Measurements from ENCODE around the gene GINM1. TPM values are rescaled to one million over a fixed set of nuclear protein-coding genes. Genes with fewer than 3 reads are reported as not detected.

The GINM1 gene, protein sequence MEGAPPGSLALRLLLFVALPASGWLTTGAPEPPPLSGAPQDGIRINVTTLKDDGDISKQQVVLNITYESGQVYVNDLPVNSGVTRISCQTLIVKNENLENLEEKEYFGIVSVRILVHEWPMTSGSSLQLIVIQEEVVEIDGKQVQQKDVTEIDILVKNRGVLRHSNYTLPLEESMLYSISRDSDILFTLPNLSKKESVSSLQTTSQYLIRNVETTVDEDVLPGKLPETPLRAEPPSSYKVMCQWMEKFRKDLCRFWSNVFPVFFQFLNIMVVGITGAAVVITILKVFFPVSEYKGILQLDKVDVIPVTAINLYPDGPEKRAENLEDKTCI
- 10 to 100 TPM in 11 of 12 donors, not detected in 1; 42.4 to 61.5 (median 49.8) TPM for polyA plus RNA-seq (ENCODE audit: insufficient read length in 12 of 12)
- long read RNA-seq, donor 1, transcript GINM1-201 (8 exons, 2,024 nt) = major isoform, 16 of 16 reads
- long read RNA-seq, donor 1, partial matches to known transcripts = 0 of 16 reads
- long read RNA-seq, donor 1, other reads (novel, unspliced or antisense) = 0 of 16 reads
- long read RNA-seq, donor 2, transcript GINM1-201 (8 exons, 2,024 nt) = major isoform, 26 of 26 reads
- long read RNA-seq, donor 2, partial matches to known transcripts = 0 of 26 reads
- long read RNA-seq, donor 2, other reads (novel, unspliced or antisense) = 0 of 26 reads
- long read RNA-seq, donor 3, partial matches to known transcripts = 0 of 3 reads
- long read RNA-seq, donor 3, other reads (novel, unspliced or antisense) = 0 of 3 reads
- long read RNA-seq, donor 4, transcript GINM1-201 (8 exons, 2,024 nt) = major isoform, 7 of 7 reads
- long read RNA-seq, donor 4, partial matches to known transcripts = 0 of 7 reads
- long read RNA-seq, donor 4, other reads (novel, unspliced or antisense) = 0 of 7 reads
- long read RNA-seq, donor 5, transcript GINM1-201 (8 exons, 2,024 nt) = major isoform, 20 of 131 reads
- long read RNA-seq, donor 5, partial matches to known transcripts = 96 of 131 reads
- long read RNA-seq, donor 5, other reads (novel, unspliced or antisense) = 15 of 131 reads
- long read RNA-seq, donor 6, transcript GINM1-201 (8 exons, 2,024 nt) = major isoform, 8 of 8 reads
- long read RNA-seq, donor 6, partial matches to known transcripts = 0 of 8 reads
- long read RNA-seq, donor 6, other reads (novel, unspliced or antisense) = 0 of 8 reads
- long read RNA-seq, donor 7, transcript GINM1-201 (8 exons, 2,024 nt) = major isoform, 8 of 8 reads
- long read RNA-seq, donor 7, partial matches to known transcripts = 0 of 8 reads
- long read RNA-seq, donor 7, other reads (novel, unspliced or antisense) = 0 of 8 reads
- long read RNA-seq, donor 8, transcript GINM1-201 (8 exons, 2,024 nt) = major isoform, 15 of 15 reads
- long read RNA-seq, donor 8, partial matches to known transcripts = 0 of 15 reads
- long read RNA-seq, donor 8, other reads (novel, unspliced or antisense) = 0 of 15 reads
- long read RNA-seq, donor 9, transcript GINM1-201 (8 exons, 2,024 nt) = major isoform, 9 of 9 reads
- long read RNA-seq, donor 9, partial matches to known transcripts = 0 of 9 reads
- long read RNA-seq, donor 9, other reads (novel, unspliced or antisense) = 0 of 9 reads
- long read RNA-seq, donor 10, transcript GINM1-201 (8 exons, 2,024 nt) = major isoform, 19 of 19 reads
- long read RNA-seq, donor 10, partial matches to known transcripts = 0 of 19 reads
- long read RNA-seq, donor 10, other reads (novel, unspliced or antisense) = 0 of 19 reads
- long read RNA-seq, donor 11, transcript GINM1-201 (8 exons, 2,024 nt) = major isoform, 24 of 24 reads
- long read RNA-seq, donor 11, partial matches to known transcripts = 0 of 24 reads
- long read RNA-seq, donor 11, other reads (novel, unspliced or antisense) = 0 of 24 reads

DNA sequence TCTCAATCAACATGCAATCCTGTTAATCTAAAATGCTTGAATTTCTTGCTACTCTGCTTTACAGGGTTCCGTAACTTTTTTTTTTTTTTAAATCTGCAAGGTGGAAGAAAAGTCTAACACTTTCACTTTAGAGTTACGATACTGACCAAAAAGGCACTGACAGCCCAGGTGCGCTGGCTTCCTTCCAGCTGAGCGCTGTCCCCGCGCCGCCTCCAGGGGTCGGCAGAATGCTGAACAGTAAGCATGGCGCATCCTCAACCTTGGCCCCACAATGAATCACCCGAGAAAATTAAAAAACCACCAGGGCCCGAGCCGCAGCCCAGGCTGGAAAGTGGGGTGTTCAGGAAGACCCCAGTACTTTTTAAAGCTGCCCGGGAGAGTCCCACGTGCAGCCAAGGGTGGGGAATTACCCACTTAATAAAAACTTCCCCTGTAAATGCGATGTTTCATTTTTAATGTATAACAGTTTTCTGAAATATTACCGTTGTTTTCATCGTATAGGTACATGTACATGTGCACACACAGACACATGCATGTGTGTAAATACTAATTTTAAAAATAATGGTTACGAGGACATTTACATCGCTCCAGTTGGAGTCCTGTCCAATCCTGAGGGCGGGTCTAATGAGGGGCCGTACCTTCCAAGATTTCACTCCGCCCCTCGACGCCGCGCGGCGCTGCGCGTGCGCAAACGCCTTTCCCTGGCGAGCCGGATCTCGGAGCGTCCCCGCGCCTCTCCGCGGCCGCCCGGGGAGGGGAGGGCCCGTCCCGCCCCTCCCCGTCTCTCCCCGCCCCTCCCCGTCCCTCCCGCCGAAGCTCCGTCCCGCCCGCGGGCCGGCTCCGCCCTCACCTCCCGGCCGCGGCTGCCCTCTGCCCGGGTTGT lies at the start of gene GINM1:
GINM1 (plus strand) TSS at position 849 of the 883 bp plus-strand sequence. CDS start 40 bp downstream, outside the sequence.
- DNase-seq = peak; percentile 98

DNA sequence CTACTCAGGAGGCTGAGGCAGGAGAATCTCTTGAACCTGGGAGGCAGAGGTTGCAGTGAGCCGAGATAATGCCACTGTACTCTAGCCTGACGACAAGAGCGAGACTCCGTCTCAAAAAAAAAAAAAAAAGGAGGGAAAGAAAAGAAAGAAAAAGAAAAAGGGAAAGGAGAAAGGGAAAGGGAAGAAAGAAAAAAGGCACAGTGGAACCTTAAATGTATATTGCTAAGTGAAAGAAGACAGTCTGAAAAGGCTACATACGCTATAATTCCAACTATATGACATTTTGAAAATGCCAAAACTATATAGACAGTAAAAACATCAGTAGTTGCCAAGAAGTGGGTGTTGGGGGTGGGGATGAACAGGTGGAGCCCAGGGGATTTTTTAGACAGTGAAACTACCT lies 36.5 kb upstream of the GINM1 start:
- no peak for DNase-seq

DNA sequence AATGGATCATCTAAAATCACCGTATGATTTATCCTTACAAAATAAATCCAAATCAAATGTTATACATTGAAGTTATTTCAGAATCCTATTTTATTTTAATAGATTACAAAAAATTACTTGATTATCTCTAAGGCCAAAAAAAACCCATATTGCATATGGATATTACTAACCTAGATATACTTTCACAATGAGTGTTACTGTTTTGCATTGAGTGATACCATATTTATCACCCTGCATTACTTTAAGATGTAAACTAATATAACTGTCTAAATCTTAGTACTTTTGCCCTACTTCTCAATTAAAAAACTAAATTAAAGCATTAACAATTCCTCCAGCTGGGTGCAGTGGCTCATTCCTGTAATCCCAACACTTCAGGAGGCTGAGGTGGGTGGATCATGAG lies 31.4 kb upstream of the GINM1 start:
- DNase-seq = no peak

DNA sequence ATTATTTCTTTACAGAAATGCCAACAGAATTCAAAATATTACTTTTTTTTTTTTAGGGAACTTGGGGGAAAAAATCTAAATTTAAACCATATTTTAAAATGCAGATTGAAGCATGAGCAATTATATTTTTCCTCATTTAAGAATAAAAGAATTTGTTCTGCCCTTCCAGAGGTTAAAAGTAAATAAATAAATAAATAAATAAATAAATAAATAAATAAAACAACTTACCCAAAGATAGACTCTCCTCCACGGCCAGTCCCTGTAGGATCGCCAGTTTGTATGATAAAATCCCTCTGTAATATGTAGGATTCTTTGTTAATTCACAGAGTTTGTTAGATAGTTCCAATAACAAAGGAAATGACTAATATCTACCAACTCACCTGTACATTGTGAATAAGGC lies 25.0 kb upstream of the GINM1 start:
- no peak for DNase-seq

DNA sequence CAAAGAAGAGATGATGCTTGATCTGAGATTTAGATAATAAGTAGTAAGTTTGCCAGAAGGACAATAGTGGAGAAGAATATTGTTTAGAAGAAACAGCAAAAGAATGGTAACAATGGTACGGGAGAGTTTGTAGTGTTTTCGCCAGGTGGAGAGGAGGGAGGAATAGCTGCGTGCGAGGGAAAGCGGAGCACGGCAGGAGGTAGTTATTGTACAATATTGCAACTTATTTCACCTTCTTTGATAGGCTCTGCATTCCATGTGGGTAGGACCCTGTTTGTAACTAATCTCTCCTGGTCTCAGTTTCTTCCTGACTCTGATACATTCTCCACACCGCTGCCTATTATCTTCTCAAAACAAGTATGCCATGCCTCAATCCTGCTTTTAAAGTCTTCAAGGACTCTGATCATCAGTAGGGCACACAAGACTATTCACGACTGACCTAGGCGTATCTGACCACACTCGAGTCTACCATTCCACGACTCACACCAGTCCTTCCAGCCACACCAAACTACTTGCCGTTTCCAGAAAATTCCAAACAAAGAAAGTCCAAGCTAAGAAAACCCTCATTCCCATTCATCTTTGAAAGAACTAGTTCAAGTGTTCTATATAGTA lies 21.4 kb upstream of the GINM1 start:
- DNase-seq = no peak

DNA sequence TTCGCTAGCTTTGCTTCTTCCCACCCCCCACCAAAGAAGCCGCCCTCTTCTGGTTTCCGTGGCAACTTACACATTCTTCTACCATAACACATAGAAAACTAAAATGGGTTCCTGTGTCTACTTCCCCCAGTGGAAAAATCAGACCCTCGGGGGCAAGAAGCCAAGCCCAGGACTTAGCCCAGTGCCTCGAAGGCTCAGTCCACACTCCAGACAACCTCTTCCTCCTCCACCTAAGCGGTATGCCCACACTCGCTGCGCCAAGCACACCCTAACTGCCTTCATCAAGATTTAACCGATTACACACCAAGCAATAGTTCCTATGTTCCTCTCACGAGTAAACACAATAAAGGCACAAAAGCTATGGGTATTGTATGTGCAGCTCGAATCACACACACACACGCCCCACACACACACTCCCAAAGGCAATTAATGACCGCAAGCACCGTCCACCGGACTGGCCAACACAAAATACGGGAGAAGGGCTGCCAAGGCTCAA lies 20.9 kb upstream of the GINM1 start:
- DNase-seq = peak; percentile 78

DNA sequence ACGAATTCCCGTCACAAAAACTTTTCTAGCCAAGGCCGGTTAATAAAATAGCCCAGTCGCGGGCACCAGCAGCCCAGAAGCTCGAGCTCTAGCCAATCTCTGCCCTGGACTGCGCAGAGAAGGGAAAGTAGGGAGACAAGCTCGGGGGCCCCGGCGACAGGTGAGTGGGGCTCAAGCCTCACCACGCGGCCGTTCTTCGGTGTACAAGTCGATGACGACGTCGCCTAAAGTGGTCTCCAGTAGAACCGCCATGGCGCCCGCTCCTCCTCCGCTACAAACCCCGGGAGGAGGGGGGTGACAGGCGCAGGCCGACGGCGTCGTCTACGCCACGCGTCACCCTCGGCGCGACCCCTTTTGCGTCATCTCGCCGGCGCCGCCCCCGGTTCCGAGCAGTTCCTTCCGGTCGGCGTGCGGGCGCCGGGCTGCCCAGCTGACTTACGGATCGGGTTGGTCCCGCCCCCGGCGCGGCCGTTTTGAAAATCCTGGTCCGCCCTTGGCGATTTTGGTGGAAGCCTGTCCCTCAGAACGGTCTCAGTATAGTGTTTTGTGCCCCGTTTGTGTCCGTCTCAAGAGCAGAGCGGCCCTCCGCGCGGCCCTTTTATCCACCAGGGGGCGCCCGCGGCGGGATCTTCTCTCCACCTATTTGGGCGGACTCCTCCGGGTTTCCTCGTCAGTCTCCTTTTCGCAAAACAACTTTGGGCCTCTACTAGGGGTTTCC lies 20.3 kb upstream of the GINM1 start, which contains the start of gene PPIL4:
PPIL4 (minus strand) TSS at position 290 of the 718 bp plus-strand sequence; CDS start at position 252, 38 bp downstream.
- peak; percentile 98 for DNase-seq

DNA sequence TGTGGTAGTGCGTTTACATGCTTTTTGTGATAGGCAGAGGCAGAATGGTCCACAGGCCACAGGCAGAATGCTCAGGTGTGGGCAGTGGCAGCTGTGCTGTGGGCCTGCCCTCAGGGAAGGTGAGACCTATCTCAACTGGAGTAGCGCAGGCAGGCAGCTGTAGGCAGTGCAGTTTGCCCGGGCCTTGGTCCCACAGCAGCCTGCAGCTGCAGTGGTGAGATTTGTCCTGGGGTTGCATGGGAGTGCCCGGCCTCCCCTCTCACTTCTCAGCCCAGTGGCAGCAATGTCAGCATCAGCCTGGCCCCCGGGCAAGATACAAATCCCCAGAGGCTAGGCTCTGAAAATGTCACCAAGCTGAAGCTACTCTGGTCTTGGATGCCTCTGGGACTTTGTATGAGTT lies 14.3 kb upstream of the GINM1 start:
- no peak for DNase-seq

DNA sequence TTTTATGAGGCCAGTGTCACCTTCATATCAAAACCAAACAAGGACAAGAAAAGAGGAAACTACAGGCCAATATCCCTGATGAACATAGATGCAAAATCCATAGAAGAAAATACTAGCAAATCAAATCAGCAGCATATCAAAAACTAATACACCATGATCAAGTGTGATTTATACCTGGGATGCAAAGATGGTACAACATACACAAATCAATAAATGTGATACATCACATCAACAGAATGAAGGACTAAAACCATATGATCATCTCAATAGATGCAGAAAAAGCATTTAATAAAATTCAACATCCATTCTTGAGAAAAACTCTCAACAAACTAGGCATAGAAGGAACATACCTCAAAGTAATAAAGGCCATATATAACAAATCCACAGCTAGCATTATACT lies 8.1 kb upstream of the GINM1 start:
- DNase-seq = no peak

DNA sequence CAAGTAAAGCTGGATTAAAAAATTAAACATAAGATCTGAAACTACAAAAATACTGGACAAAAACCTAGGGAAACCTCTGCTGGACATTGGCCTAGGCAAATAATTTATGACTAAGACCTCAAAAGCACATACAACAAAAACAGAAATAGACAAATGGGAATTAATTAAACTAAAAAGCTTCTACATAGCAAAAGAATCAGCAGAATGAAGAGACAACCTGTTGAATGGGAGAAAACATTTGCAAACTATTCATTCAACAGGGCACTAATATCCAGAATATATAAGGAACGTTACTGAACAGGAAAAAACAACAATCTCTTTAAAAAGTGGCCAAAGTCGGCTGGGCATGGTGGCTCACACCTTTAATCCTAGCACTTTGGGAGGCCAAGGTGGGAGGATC lies 6.8 kb upstream of the GINM1 start:
- DNase-seq = no peak

DNA sequence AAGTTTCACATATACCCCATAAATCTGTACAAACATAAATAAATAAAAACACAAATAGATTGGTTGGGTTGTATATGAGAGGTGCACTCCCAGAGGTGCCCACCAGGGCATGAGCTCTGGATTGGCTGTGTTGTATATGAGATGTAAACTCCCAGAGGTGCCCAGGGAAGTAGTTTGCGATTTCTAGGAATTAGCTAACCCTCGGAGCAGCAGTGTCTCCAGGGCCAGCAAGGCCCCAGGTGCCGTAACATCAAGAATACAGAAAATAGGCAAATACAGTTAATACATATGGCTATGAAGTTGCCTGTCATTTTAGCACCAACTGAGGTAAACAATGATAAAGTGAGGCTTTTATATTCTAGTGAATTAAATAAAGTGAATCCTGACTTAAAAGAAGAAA lies 5.4 kb upstream of the GINM1 start:
- DNase-seq = no peak

DNA sequence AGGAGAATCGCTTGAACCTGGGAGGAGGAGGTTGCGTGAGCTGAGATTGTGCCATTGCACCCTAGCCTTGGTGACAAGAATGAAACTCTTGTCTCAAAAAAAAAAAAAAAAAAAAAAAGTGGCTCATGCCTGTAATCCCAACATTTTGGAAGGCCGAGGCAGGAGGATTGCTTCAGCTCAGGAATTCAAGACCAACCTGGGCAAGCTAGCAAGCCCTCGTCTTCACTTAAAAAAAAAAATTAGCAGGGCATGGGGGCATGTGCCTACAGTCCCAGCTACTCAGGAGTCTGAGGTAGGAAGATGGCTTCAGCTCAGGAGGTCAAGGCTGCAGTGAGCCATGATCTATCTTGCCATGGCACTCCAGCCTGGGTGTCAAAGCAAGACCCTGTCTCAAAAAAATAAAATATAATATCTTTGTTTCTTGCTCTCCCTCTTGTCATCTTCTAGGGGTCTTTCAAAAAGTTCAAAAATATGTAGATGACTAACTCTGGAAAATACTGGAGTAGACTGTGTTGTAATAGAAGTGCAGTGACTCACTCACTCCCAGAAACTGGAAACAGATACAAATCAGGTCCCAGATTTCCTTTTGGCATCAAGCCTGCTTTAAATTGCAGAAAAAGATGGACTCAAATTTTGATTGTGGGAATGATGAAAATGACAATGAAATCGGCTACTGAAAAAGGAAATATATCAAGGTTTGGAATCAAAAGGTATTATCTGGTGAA lies 2.8 kb upstream of the GINM1 start:
- DNase-seq = no peak

DNA sequence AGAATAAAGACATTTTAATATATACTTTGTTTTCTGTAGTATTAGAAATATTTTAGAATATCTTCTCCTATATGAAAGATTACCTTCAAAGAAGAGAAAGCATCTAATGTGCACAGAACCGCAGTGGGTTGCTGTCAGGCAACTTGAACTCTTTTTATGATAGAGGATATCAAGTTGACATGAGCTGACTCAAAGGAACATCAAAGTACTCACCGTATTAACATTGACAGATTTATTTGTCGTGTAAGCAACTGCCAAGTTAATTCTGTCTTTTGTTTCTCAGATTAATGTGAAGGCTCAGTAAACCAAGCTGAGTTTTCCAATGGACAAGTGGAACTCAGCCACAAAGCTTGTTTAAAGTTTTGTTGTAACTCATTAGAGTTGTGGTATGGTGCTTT lies 2.2 kb upstream of the GINM1 start:
- DNase-seq = no peak

DNA sequence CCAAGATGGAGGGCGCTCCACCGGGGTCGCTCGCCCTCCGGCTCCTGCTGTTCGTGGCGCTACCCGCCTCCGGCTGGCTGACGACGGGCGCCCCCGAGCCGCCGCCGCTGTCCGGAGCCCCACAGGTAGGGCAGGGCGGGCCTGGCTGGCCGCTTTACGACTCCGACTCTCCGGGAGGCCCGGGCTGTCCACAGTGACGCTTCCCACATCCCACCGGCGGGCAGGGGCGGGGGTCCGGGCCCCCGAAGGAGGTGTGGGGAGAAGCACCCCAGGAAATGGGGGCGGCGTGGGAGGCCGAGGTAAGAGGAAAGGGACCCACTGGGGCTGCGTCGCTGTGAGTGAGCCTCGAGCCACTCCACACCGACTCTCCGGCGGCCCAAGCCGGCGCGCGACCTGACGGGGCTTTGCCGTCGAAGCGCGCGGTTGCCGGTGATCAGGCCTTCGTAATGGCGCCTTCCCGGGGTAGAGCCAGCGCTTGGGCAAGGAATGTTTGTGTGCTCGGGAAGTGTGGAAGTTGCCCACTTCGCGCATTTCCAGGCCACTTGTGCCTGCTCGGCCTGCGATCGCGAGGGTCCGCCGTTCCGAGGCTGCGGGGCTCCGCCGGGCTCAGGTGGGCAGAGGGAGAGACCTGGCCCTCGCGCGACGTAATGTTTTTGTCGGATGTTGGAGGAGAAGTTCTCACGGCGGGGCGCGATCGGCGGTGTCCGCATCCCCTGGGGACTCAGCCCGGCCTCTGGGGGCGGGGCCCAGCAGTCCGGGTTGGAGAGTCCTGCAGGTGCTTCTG lies 427 bp downstream of the GINM1 start:
- DNase-seq = peak; percentile 46

DNA sequence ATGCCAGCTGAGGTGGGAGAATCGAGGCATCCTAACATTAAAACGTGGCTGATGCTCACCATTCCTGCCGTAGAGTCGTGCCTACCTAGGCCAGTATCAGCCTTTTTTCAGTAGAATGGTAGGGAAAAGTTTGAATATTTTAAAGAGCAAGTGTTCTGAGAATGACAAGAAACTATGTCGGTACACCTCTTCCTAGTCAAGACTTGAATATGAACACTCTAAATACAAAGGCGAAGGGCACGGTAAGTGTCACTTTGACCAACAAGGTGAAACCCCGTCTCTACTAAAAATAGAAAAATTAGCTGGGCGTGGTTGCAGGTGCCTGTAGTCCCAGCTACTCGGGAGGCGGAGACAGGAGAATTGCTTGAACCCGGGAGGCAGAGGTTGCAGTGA lies 1.0 kb downstream of the GINM1 start:
- DNase-seq = no peak

DNA sequence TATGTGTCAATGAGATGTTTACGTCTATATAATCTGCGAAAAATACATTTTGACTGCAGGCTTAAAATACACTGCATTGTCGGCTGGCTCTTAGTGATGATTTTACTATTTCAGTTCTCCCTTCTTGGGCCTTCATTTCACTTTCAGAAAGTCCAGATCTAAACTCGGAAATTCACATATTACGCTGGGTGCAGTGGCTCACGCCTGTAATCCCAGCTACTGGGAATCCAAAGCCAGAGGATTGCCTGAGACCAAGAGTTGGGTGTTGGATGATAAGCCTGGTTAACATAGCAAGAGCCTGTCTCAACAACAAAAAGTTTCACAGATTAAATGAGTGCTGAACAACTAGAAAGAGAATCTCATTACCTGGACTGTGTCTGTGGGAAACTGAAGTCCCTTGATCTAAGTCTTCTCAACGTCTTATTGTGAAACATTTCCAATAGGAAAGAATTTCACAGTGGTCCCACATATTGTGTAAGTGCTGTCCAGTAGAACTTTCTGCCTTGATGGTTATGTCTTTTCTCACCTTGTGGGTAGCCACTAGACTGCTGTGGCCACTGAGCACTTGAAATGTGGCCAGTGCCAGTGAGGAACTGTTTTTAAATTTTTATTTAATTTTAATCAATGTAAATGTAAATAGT lies 1.9 kb downstream of the GINM1 start:
- no peak for DNase-seq

Data from muscle of arm (tissue), 14 donors.